Stimulated activated CD8-positive, alpha-beta memory T cell treated with anti-CD3 and anti-CD28 coated beads, Interleukin-2, amount 100 ng/mL, for 1 hour (primary cell): Measurements from ENCODE around the gene TRIO.

Experiments used
- DNase-seq, 2 donors: peaks; one replicate each; pipeline ENCODE4 v3.0.0-alpha.2; 2020; ENCODE audit warnings: low read depth in 2 of 2

TRIO gene

GRCh38 chr5:14225173-14225834 lies 82.2 kb downstream of the TRIO start:
- DNase-seq: no peak

DNA sequence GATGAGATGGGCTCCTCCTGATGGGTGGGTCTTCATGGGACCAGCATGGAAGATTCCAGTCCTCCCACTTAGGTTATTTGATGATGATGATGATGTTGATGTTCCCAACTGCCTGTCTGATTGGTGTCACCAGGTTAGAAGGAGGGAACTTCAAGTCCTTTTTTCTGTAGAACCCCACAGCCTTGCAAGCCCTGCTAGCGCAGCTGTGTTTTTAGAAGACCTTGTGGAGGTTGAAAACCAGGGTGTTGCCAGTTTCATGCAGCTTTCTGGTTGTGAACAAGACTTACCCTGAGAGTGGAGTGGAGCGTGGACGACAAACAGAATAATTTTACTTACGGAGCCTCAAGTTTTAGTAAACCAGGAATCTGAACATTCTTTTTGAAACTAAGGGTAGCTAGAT lies 83.0 kb downstream of the TRIO start:
- no peak for DNase-seq

DNA sequence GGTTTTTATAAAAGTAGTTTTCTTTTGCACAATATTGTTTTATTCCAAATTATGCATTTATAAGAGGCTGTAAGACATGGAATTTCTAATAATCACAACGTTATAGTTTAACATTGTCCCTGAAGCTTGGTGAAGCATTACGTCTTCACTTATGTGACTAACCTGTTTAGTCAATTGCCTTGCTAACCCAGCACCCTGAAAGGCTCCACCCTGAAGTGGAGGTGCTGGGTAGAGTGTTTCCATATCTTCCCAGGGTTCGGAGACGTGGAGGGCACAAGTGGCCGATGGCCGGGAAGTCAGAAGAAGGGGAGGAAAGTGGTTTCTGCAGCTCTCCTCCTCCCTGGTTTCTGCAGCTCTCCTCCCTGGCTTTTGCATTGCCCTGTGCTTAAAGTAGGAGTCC lies 83.4 kb downstream of the TRIO start:
- DNase-seq: no peak

DNA sequence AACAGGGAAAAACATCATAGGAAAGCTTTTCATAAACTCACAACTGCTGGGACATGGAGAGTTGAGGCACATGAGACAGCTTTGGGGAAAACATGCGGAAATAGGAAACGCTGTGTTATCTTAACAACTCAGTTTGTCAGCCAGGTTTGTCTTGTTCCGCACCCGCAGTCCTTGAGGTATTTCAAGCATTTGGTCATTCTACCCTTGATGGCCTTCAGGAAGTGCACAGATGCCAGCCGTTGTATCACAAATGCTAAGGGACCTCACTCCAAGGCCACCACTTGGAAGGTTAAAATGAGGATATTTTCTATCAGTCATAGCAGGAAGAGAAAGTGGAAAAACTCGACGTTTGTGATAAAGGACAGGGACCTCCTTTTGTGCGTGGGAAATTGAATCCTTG lies 83.8 kb downstream of the TRIO start:
- no peak for DNase-seq

GRCh38 chr5:14227513-14227912 lies 84.4 kb downstream of the TRIO start:
- DNase-seq: no peak

- DNase-seq: no peak
These were observed 85.1 kb downstream of the TRIO start for GRCh38 chr5:14228219-14228618.

DNA sequence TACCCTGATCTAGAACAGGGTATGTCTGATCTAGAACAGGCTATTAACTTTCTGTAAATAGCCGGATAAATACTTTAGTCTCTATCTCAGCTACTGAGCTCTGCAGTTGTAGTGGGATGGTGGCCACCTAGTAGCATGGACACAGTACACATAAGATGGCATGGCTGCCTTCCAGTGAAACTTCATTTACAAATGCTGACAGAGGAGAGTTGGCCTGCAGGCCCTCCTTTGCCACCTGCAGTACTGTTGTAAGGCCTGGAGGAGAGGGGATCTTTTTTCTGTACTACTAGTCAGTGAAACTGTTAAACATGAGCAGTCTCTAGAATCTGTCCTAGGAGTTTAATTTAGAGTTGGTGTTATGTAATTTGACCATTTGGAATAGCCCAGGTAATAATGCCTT lies 86.0 kb downstream of the TRIO start:
- DNase-seq: no peak

DNA sequence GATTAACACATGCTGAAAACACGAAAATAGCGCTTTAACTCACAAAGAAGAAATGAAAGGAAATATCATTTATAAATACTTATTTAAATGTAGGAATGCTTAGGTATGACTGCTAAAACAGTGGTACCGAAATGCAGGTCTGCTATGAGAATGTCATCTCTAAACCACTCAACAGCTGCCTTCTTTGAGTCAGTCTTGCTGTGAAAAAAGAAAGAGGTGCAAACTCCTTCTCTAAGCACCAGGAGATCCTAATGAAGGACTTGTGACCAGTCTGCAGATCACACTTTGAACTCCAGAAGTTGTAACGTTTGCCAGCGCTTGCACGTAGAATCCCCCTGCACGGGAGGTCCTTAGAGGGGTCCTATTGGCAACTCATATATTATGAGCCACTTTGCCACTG lies 86.6 kb downstream of the TRIO start:
- no peak for DNase-seq

DNA sequence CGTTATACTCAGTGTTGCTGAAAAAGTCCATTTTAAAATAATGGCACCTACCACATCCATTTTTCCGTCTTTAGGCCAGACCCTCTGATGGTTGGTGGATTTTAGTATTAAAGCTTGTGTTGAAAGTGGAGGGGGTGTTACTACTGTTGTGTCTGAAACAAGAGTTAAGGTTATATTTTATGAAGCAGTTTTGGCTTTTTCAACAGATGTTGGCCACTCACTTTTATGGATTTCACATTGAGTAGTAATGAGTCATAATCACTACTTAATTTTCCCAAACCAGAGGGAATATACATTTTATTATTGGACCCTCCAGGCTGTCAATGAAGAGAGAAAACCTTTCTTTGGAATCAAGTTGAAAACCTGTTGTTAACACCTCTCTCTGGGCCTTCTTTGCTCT lies 88.0 kb downstream of the TRIO start:
- DNase-seq: no peak

DNA sequence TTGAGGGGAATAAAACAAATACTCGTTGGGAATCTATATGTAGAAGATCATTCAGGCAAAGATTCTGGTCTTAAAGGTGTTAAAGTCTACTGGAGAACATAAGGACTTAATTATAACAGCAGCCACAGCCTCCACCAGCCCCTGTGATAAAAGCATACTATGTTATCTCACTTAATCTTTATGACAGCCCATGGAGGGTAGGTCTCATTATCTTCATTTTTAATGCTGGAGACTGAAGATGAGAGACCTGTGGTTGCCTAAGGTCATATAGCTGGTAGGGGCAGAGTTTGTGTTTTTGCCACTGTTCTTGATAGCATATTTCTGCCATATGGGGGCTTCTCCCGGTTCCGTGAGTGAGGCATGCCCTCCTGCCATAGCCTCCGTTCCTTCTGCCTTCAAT lies 88.7 kb downstream of the TRIO start:
- no peak for DNase-seq

DNA sequence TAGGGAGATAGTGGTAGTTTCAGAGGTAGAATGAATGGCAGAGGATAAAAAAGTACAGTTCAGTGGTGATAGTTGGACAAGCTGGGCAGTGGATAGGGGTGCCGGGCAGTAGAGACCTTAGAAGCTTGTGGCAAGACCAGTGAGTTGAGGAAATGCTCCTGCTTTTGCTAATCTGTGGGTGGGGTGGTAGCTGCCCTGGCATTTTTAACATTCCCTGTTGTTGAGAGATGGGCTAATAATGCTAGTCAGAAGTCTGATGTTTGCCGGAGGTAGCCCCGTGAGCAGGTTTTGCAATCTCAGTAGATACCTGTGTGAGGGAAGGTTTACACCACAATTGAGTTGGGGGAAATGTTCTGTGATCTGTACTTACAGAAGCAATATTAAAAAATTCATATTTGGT lies 91.1 kb downstream of the TRIO start:
- no peak for DNase-seq

DNA sequence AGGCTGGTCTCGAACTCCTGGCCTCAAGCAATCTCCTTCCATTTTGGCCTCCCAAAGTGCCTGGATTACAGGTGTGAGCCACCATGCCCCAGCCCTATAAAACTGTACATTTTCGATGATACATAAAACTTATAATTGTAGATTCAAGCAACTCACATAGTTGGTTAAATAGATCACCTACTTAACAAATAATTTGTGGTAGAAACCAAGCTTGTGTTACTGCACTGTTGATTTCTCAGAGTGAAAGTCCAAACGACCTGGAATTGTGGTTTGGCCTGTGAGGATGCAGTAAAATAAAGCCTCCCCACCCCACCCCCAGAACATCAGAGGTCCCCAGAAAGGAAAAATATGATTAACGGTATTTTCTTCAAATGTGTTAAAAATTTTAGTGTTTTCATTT lies 92.7 kb downstream of the TRIO start:
- DNase-seq: no peak

GRCh38 chr5:14236757-14237156 lies 93.6 kb downstream of the TRIO start:
- DNase-seq: no peak

GRCh38 chr5:14237317-14238086 lies 94.4 kb downstream of the TRIO start:
- DNase-seq: no peak

- DNase-seq: no peak
These were observed 95.1 kb downstream of the TRIO start for GRCh38 chr5:14238272-14238671.

- no peak for DNase-seq
These were observed 96.3 kb downstream of the TRIO start for GRCh38 chr5:14239404-14239803.

DNA sequence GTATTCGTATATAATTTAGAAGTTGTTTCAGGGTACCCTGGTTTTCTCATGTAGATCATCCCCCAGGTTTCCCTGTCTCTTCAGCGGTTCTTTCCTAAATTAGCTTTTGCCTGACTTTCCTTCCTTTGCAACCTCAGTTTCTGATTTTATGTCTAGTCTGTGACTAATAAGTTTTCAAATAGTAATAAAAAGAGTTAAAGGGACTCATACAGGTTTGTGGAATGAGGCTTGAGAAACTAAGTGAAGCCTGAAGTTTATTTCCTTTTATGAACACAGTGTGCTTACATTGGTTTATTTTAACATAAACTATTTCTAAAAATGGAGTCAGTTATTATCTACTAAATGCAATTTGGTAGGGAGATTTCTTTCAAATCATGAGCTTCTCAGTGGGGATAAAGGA lies 96.8 kb downstream of the TRIO start:
- no peak for DNase-seq

DNA sequence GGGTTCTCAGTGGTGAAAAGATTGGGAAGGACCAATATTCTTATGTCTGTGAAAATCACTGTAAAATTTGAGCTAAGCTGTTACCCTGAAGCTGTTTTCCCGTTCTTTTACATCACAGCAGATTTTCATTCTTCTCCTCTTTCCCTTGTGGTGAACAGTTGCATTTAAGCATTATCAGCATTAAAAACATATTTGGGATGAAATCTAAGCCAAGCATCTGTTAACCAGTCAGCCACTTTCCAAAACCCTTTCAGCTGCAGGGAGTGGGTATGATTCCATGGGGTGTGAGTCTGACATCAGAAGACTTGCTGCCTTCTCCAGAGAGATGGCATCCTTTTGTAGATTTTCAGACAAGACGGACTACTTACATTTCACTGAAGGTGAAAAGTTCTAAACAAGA lies 97.2 kb downstream of the TRIO start:
- DNase-seq: no peak

GRCh38 chr5:14241141-14241540 lies 98.0 kb downstream of the TRIO start:
- DNase-seq: no peak

DNA sequence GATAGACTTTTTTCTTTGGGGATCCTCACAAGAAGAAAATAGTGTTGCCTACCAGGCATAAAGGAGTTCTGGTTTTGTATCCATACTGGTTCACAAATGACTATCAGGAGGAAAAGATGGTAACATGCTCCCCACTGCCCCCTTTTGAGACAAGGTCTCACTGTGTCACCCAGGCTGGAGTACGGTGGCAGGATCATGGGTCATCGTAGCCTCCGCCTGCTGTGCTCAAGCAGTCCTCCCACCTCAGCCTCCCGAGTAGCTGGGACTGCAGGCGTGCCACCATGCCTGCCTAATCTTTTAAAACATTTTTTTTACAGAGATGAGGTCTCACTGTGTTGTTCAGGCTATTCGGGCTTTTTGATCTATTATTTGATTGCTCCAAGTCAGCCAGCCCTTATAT lies 99.3 kb downstream of the TRIO start:
- DNase-seq: no peak

DNA sequence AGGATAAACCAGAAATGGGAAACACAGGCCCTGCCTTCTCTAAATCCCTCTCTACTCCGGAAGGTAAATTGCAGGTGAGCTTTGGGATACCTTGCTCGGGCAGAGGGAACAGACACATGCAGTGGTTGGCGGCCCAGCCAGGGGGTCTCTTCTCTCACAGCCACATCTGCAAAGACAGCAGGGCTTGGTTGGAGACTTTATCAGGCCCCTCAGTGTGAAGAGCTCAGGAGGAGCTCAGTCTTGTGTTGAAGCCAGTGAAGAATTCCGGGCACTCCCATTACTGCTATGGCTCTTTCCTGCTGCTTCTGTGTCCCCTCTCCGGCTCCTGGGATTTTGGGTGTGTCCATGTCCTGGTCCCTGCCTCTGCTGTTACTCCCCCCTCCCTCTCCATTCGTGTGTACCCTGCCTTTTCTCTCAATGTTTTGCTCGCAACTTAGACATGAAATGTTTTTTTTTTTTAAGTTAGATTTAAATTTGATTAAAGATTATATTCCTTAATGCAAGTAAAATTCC lies 99.8 kb downstream of the TRIO start:
- DNase-seq: no peak

DNA sequence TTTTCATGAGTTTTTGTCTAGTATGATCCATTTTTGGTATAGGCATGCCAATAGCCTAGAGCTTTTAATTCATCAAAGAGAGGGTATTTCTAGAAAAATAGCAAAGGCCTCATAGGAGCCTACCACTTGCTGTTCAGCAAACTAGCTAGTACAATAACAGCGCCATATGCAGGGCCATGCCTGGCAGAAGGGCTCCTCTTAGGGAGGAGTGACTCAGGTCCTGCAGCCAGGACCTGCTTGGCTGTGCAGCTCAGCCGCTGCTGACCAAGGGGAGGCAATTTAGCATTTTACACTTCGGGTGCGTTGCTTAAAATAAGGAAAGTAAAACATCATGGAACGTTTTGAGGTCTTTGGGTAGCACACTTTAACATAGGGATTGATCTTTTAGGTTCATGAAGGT lies 100.6 kb downstream of the TRIO start:
- DNase-seq: no peak

DNA sequence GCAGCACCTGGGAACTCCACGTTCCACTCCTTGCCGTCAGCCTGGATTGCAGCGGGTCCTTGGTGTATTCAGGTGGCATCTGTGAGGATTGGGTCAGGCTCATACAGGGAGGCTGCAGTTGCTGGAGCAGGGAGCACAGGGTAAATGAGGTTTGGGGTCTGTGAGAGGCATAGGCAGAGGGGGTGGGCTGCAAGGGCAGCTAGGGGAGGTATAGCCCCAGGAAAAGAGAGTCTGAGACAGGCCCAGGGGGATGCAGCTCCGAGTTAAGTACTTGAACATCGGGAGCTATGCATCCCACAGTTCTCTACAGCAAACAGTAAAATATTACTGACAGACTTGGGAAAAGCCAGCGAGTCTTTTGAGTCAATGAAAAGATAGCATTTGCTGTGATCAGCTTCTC lies 101.6 kb downstream of the TRIO start:
- DNase-seq: no peak
